ENCODE data around the gene AQP1. TPM values are rescaled to one million over a fixed set of nuclear protein-coding genes. Genes with fewer than 3 reads are reported as not detected.

Gene AQP1
- total RNA-seq, 1 donor from 2014 or later: 2.1 TPM

DNA sequence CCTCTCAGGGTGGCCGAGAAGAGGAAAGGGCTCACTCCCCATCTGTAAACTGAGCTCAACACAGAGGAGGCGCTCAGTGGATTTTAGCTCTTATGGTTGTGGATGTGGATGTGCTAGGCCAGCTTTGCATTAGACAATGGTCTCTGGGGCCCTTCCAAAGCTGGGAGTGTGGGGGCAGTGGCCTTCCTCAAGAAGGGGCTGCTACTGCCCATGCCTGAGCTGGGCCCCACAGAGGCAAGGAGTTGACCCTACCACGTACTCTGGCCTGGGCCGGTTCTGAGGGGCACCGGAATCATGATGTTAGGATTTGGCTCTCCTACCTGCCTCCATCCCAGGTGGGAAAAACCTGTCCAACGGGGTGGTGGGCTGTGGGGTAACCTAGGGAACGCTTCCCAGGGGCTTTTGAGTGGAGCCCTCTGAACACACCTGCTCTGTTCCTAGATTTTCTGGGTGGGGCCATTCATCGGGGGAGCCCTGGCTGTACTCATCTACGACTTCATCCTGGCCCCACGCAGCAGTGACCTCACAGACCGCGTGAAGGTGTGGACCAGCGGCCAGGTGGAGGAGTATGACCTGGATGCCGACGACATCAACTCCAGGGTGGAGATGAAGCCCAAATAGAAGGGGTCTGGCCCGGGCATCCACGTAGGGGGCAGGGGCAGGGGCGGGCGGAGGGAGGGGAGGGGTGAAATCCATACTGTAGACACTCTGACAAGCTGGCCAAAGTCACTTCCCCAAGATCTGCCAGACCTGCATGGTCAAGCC, 11.5 kb downstream of the AQP1 start:
- H3K4me3 ChIP-seq (ENCODE audit: low read depth, low read length): no peak overlapping the region
- DNase-seq (ENCODE audit: low read depth): no peak
- TF ChIP-seq, protein P1, sequence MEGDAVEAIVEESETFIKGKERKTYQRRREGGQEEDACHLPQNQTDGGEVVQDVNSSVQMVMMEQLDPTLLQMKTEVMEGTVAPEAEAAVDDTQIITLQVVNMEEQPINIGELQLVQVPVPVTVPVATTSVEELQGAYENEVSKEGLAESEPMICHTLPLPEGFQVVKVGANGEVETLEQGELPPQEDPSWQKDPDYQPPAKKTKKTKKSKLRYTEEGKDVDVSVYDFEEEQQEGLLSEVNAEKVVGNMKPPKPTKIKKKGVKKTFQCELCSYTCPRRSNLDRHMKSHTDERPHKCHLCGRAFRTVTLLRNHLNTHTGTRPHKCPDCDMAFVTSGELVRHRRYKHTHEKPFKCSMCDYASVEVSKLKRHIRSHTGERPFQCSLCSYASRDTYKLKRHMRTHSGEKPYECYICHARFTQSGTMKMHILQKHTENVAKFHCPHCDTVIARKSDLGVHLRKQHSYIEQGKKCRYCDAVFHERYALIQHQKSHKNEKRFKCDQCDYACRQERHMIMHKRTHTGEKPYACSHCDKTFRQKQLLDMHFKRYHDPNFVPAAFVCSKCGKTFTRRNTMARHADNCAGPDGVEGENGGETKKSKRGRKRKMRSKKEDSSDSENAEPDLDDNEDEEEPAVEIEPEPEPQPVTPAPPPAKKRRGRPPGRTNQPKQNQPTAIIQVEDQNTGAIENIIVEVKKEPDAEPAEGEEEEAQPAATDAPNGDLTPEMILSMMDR (conservative IDR thresholded peaks at IDR 0.05; ENCODE audit: low read depth, low read length): no peak

DNA sequence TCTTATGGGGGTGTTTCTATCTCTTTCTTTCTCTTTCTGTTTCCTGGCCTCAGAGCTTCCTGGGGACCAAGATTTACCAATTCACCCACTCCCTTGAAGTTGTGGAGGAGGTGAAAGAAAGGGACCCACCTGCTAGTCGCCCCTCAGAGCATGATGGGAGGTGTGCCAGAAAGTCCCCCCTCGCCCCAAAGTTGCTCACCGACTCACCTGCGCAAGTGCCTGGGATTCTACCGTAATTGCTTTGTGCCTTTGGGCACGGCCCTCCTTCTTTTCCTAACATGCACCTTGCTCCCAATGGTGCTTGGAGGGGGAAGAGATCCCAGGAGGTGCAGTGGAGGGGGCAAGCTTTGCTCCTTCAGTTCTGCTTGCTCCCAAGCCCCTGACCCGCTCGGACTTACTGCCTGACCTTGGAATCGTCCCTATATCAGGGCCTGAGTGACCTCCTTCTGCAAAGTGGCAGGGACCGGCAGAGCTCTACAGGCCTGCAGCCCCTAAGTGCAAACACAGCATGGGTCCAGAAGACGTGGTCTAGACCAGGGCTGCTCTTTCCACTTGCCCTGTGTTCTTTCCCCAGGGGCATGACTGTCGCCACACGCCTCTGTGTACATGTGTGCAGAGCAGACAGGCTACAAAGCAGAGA, 12.2 kb downstream of the AQP1 start:
- H3K4me3 ChIP-seq (ENCODE audit: low read depth, low read length): no peak overlapping the region
- DNase-seq (ENCODE audit: low read depth): no peak
- TF ChIP-seq, protein P1 (conservative IDR thresholded peaks at IDR 0.05; ENCODE audit: low read depth, low read length): no peak

DNA sequence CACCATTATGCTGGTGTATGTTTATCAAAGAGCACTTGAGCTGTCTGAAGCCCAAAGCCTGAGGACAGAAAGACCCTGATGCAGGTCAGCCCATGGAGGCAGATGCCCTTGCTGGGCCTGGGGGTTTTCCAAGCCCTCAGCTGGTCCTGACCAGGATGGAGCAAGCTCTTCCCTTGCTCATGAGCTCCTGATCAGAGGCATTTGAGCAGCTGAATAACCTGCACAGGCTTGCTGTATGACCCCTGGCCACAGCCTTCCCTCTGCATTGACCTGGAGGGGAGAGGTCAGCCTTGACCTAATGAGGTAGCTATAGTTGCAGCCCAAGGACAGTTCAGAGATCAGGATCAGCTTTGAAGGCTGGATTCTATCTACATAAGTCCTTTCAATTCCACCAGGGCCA, 13.0 kb downstream of the AQP1 start:
- H3K4me3 ChIP-seq (ENCODE audit: low read depth, low read length): no peak overlapping the region
- TF ChIP-seq, protein P1 (conservative IDR thresholded peaks at IDR 0.05; ENCODE audit: low read depth, low read length): no peak
- no peak for DNase-seq (ENCODE audit: low read depth)

DNA sequence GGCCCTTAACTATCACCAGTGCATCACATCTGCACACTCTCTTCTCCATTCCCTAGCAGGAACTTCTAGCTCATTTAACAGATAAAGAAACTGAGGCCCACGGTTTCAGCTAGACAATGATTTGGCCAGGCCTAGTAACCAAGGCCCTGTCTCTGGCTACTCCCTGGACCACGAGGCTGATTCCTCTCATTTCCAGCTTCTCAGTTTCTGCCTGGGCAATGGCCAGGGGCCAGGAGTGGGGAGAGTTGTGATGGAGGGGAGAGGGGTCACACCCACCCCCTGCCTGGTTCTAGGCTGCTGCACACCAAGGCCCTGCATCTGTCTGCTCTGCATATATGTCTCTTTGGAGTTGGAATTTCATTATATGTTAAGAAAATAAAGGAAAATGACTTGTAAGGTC, 13.5 kb downstream of the AQP1 start:
- no peak for DNase-seq (ENCODE audit: low read depth)
- no peak overlapping the region for H3K4me3 ChIP-seq (ENCODE audit: low read depth, low read length)
- TF ChIP-seq, protein P1 (conservative IDR thresholded peaks at IDR 0.05; ENCODE audit: low read depth, low read length): no peak

DNA sequence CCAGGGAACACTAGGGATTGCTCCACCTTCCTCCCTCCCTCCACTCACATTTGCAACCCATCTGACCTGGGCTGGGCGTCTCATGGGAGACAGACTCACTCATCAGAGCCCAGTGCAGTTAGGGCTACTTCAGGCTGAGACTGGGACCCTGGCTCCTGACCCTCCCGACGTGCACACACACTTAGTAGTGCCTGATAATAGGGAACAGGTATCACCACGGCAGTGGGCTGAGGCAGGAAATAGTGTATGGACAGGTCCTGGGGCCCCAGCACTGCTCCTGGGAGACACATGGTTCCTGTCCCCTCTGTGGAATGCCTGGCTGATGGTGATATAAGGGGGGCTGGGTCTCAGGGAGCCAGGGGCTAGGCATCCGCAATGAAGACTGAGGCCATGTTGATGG, 14.3 kb downstream of the AQP1 start:
- TF ChIP-seq, protein P1 (conservative IDR thresholded peaks at IDR 0.05; ENCODE audit: low read depth, low read length): no peak
- DNase-seq (ENCODE audit: low read depth): no peak
- H3K4me3 ChIP-seq (ENCODE audit: low read depth, low read length): no peak overlapping the region

DNA sequence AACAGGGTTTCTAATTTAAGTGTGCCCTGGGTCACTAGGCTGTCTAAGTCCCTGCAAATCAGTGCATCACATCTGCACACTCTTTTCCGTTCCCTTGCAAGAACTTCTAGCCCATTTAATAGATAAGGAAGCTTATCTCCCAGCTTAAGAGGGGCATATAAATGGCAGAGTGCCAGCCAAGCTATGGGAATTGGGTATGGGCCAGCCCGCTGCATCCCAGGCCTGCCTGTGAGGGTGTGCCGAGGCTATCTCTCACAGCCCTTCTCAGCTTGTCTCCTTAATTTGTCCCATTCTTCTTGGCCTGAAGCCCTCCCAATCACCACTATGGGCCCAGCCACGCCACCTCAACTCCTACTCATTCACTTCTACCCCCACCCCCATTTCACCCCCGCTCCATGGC, 14.7 kb downstream of the AQP1 start:
- TF ChIP-seq, protein P1 (conservative IDR thresholded peaks at IDR 0.05; ENCODE audit: low read depth, low read length): no peak
- no peak overlapping the region for H3K4me3 ChIP-seq (ENCODE audit: low read depth, low read length)
- DNase-seq (ENCODE audit: low read depth): no peak

Data from epithelial cell of proximal tubule (primary cell).